Testis (tissue), 3 donors: ENCODE measurements around the gene RTL5. TPM values are rescaled to one million over a fixed set of nuclear protein-coding genes. Genes with fewer than 3 reads are reported as not detected.

Experiments
- DNase-seq: peaks from one replicate; pipeline ENCODE4 v3.0.0-alpha.2; 2019
- H3K27ac ChIP-seq, 2 donors: fragments of 200-600 bp; sonication (generic); one replicate each; pipeline ENCODE4 v1.5.1; 2019
- H3K27me3 ChIP-seq: fragments of 200-600 bp; sonication (generic); one replicate; pipeline ENCODE4 v1.5.1; 2019
- H3K36me3 ChIP-seq: fragments of 200-600 bp; sonication (generic); one replicate; pipeline ENCODE4 v1.5.1; 2017; ENCODE audit warnings: low read depth; ENCODE audit errors: missing control alignments
- H3K4me1 ChIP-seq: fragments of 200-600 bp; sonication (generic); one replicate; pipeline ENCODE4 v1.5.1; 2019
- H3K4me3 ChIP-seq, 2 donors: fragments of 200-600 bp; sonication (generic); one replicate each; pipeline ENCODE4 v1.5.1; 2017 to 2019
- H3K9me3 ChIP-seq: fragments of 200-600 bp; sonication (generic); one replicate; pipeline ENCODE4 v1.5.1; 2017
- CTCF ChIP-seq, 3 experiments: fragments of 450-650 bp in 2 of 3; fragments of 200-600 bp in 1 of 3; sonication (generic) in 1 of 3; IDR thresholded peaks; one replicate each; pipeline ENCODE4 v1.5.1; 2016 to 2019; ENCODE audit warnings: antibody characterized with exemption in 3 of 3, mild to moderate bottlenecking in 2 of 3, moderate library complexity in 1 of 3
- POLR2A ChIP-seq: fragments of 450-650 bp; IDR thresholded peaks from one replicate; pipeline ENCODE4 v1.6.1; 2017; ENCODE audit warnings: antibody characterized with exemption, mild to moderate bottlenecking, moderate library complexity
- WGBS, 2 donors: methylation state at CpG; one replicate each; pipeline ENCODE4 v1.1.5; 2018; 5-methylcytosine and 5-hydroxymethylcytosine counted together
- intact Hi-C: fragments of 100-400 bp; cut with DNase I; formaldehyde crosslinking; loops from one replicate; pipeline ENCODE4 v1.15.1; 2023; ENCODE audit warnings: low total_unique reads
- polyA plus RNA-seq: library from polyadenylated mRNA; stranded (reverse); fragments of 350-450 nt; fragmentation: Illumina TruSeq; extraction: RNeasy Lipid Tissue Mini Kit (QIAGEN cat#74804); gene quantifications from one replicate; pipeline ENCODE4 v1.2.3, GENCODE V29; 2014; ENCODE audit warnings: low read depth, low replicate concordance; ENCODE audit not compliant: insufficient read depth
- total RNA-seq, 2 donors: library from RNA; depleted of rRNA; stranded (reverse); fragments of >200 nt; gene quantifications; one replicate each; pipeline ENCODE4 v1.2.3, GENCODE V29; 2016

Gene RTL5
- total and polyA plus RNA-seq, 3 donors from 2014 or later = 18.0 to 25.6 (median 25.4) TPM

- no peaks in the 10 kb centered on the region for H3K36me3 ChIP-seq
- intact Hi-C loops = no loop called here
- 84 to 86% methylated on average over 6 to 10 of the region's 10 CpGs for WGBS, 2 donors
- H3K4me3 ChIP-seq = no peak overlapping the region
- H3K4me1 ChIP-seq = no peaks in the 10 kb centered on the region
- no peaks in the 10 kb centered on the region for H3K9me3 ChIP-seq
- no peak overlapping the region for H3K27ac ChIP-seq
- TF ChIP-seq CTCF (IDR thresholded peaks at IDR 0.05) (no peak), POLR2A (no peak)
- DNase-seq = no peak
- no peaks in the 10 kb centered on the region for H3K27me3 ChIP-seq
Measured at GRCh38 chrX:72108666-72109065, 23.0 kb downstream of the RTL5 start.

GRCh38 chrX:72107841-72108595 lies 23.7 kb downstream of the RTL5 start:
- 70 to 79% methylated on average over 8 to 12 of the region's 12 CpGs for WGBS, 2 donors
- intact Hi-C loops = no loop called here
- Histone ChIP-seq H3K27ac (no peak overlapping the region), H3K4me3 (no peak overlapping the region), H3K9me3 (no peaks in the 10 kb centered on the region), H3K36me3 (no peaks in the 10 kb centered on the region), H3K27me3 (no peaks in the 10 kb centered on the region), H3K4me1 (no peaks in the 10 kb centered on the region)
- DNase-seq = no peak
- TF ChIP-seq CTCF (IDR thresholded peaks at IDR 0.05) (no peak), POLR2A (no peak)

- TF ChIP-seq CTCF (IDR thresholded peaks at IDR 0.05) (no peak), POLR2A (no peak)
- no peaks in the 10 kb centered on the region for H3K36me3 ChIP-seq
- WGBS, 2 donors = 84 to 87% methylated on average over 4 to 6 of the region's 6 CpGs
- no peak for DNase-seq
- intact Hi-C loops = no loop called here
- H3K27me3 ChIP-seq = no peaks in the 10 kb centered on the region
- H3K27ac ChIP-seq = no peak overlapping the region
- H3K9me3 ChIP-seq = no peaks in the 10 kb centered on the region
- no peaks in the 10 kb centered on the region for H3K4me1 ChIP-seq
- H3K4me3 ChIP-seq = no peak overlapping the region
Measured at GRCh38 chrX:72107320-72107719, 24.4 kb downstream of the RTL5 start.

GRCh38 chrX:72105436-72105835 lies 26.3 kb downstream of the RTL5 start:
- WGBS, 2 donors = 82 to 89% methylated on average over 5 to 6 of the region's 6 CpGs
- Histone ChIP-seq H3K27ac (no peak overlapping the region), H3K36me3 (no peaks in the 10 kb centered on the region), H3K27me3 (no peaks in the 10 kb centered on the region), H3K4me3 (no peak overlapping the region), H3K9me3 (no peaks in the 10 kb centered on the region), H3K4me1 (no peaks in the 10 kb centered on the region)
- intact Hi-C loops = no loop called here
- DNase-seq = no peak
- no peak for TF ChIP-seq CTCF (IDR thresholded peaks at IDR 0.05)
- no peak for TF ChIP-seq POLR2A

- H3K27me3 ChIP-seq = no peaks in the 10 kb centered on the region
- DNase-seq = no peak
- TF ChIP-seq POLR2A (no peak), CTCF (IDR thresholded peaks at IDR 0.05) (no peak)
- no peaks in the 10 kb centered on the region for H3K9me3 ChIP-seq
- no peak overlapping the region for H3K4me3 ChIP-seq
- H3K27ac ChIP-seq = no peak overlapping the region
- H3K4me1 ChIP-seq = no peaks in the 10 kb centered on the region
- 46 to 75% methylated on average over 4 of the region's 4 CpGs for WGBS, 2 donors
- intact Hi-C loops = no loop called here
- H3K36me3 ChIP-seq = no peaks in the 10 kb centered on the region
Measured at GRCh38 chrX:72102760-72103159, 29.0 kb downstream of the RTL5 start.
